Transverse colon (tissue), 3 donors: ENCODE data around the gene PRELID3B.

ENCODE experiments used
- CTCF ChIP-seq, 5 experiments: fragments of 200-600 bp in 3 of 5; fragments of 450-650 bp in 2 of 5; sonication (generic) in 3 of 5; IDR thresholded peaks; 1 replicate in 2 of 5; 2 replicates in 3 of 5; pipeline ENCODE4 v1.5.1; 2016 to 2017; ENCODE audit warnings: antibody characterized with exemption in 5 of 5, inconsistent platforms in 3 of 5, mild to moderate bottlenecking in 2 of 5, moderate library complexity in 1 of 5
- EP300 ChIP-seq: sonication (generic); formaldehyde crosslinking; IDR thresholded peaks from one replicate; pipeline ENCODE4 v1.6.1; 2017; ENCODE audit warnings: antibody characterized with exemption, low read depth
- POLR2A ChIP-seq: fragments of 450-650 bp; IDR thresholded peaks from one replicate; pipeline ENCODE4 v1.6.1; 2016; ENCODE audit warnings: antibody characterized with exemption, mild to moderate bottlenecking, moderate library complexity

GRCh38 chr20:59030911-59031563 is 11.5 kb downstream of the PRELID3B start:
- TF ChIP-seq CTCF (IDR thresholded peaks at IDR 0.05) (no peak), EP300 (no peak), POLR2A (no peak)
